Endothelial cell of umbilical vein (primary cell): ENCODE measurements around the gene MIOS. TPM values are rescaled to one million over a fixed set of nuclear protein-coding genes. Genes with fewer than 3 reads are reported as not detected.
A peak's percentile ranks its signal among the peaks of the same experiment; 100 is the strongest.

Experiments
- BruUV-seq: library from RNA; stranded (reverse); fragments of 400-500 nt; replicated peaks from 2 replicates; lab custom pipeline; 2021; lab: Mats Ljungman, UMichigan
- CTCF ChIA-PET: fragments of 300-600, 350-600 bp; sonication (Branson Sonifier 250); formaldehyde crosslinking; loops from one replicate; lab custom pipeline; 2021; ENCODE audit warnings: antibody characterized with exemption, inconsistent platforms; lab: Charles Lee
- POLR2A ChIA-PET: fragments of 300-600, 350-600 bp; sonication (Branson Sonifier 250); formaldehyde crosslinking; loops from one replicate; lab custom pipeline; 2021; ENCODE audit warnings: antibody characterized with exemption, inconsistent platforms; lab: Charles Lee
- DNase-seq: peaks from one replicate; pipeline ENCODE4 v3.0.0-alpha.2; 2011; ENCODE audit warnings: low read depth, low spot score
- FAIRE-seq: peaks from 2 replicates; lab custom pipeline; 2011; peaks lifted over from hg19 to GRCh38; lab: Jason Lieb, UNC
- H2AFZ ChIP-seq: 2 replicates; pipeline ENCODE4 v1.6.0; 2012; ENCODE audit warnings: low read depth, low read length, control low read depth, inconsistent platforms
- H3K27ac ChIP-seq: 2 replicates; pipeline ENCODE4 v1.5.1; 2011; ENCODE audit warnings: low read depth, mild to moderate bottlenecking, control low read depth, low read length, moderate library complexity; ENCODE audit not compliant: insufficient read depth
- H3K27me3 ChIP-seq, 2 experiments: 2 replicates each; pipeline versions ENCODE4 v1.6.0 to v1.6.1; 2011; ENCODE audit warnings: low read length in 2 of 2, mixed read lengths in 1 of 2; ENCODE audit not compliant: control insufficient read depth in 2 of 2, insufficient read depth in 2 of 2
- H3K36me3 ChIP-seq, 2 experiments: 2 replicates in 1 of 2; 3 replicates in 1 of 2; pipeline ENCODE4 v1.5.1; 2011; ENCODE audit warnings: low read length in 2 of 2, mild to moderate bottlenecking in 1 of 2, moderate library complexity in 1 of 2; ENCODE audit not compliant: control insufficient read depth in 2 of 2, insufficient read depth in 2 of 2; ENCODE audit errors: extremely low read depth in 1 of 2
- H3K4me1 ChIP-seq: 3 replicates; pipeline ENCODE4 v1.5.1; 2011; ENCODE audit warnings: mild to moderate bottlenecking, low read length; ENCODE audit not compliant: control insufficient read depth, insufficient read depth; ENCODE audit errors: extremely low read depth
- H3K4me2 ChIP-seq: 2 replicates; pipeline ENCODE4 v1.6.1; 2011; ENCODE audit warnings: low read length, control low read depth, mixed read lengths; ENCODE audit not compliant: insufficient read depth
- H3K4me3 ChIP-seq, 3 experiments: fragments of 200-600 bp in 1 of 3; sonication (generic), shearing (Covaris generic) in 1 of 3; replicated peaks in 1 of 3; 2 replicates each; pipeline ENCODE4 v1.5.1; 2011 to 2016; ENCODE audit warnings: control low read depth in 3 of 3, low read length in 3 of 3, mild to moderate bottlenecking in 2 of 3, inconsistent platforms in 1 of 3, low read depth in 1 of 3, moderate library complexity in 1 of 3; ENCODE audit not compliant: insufficient read depth in 1 of 3
- H3K79me2 ChIP-seq: 2 replicates; pipeline ENCODE4 v1.6.0; 2012; ENCODE audit warnings: low read length, inconsistent platforms; ENCODE audit not compliant: control insufficient read depth, insufficient read depth
- H3K9ac ChIP-seq: replicated peaks from 2 replicates; pipeline ENCODE3; 2011; ENCODE audit warnings: low read length, control low read depth; ENCODE audit not compliant: insufficient read depth; ENCODE audit errors: extremely low read depth
- H3K9me1 ChIP-seq: replicated peaks from 3 replicates; pipeline ENCODE4 v1.6.0; 2011; ENCODE audit warnings: mild to moderate bottlenecking, low read length; ENCODE audit not compliant: control insufficient read depth, insufficient read depth; ENCODE audit errors: extremely low read depth
- H3K9me3 ChIP-seq: replicated peaks from 2 replicates; pipeline ENCODE4 v1.5.1; 2012; ENCODE audit warnings: low read length, inconsistent platforms; ENCODE audit not compliant: control insufficient read depth, insufficient read depth
- H4K20me1 ChIP-seq: replicated peaks from 2 replicates; pipeline ENCODE3; 2011; ENCODE audit warnings: mild to moderate bottlenecking, low read length; ENCODE audit not compliant: control insufficient read depth, insufficient read depth; ENCODE audit errors: extremely low read depth
- FOS ChIP-seq: IDR thresholded peaks from 2 replicates; pipeline ENCODE4 v1.6.1; 2011; ENCODE audit warnings: mild to moderate bottlenecking, low read length, moderate library complexity, borderline replicate concordance; ENCODE audit not compliant: insufficient read depth
- GATA2 ChIP-seq: IDR thresholded peaks from 2 replicates; pipeline ENCODE4 v1.7.0; 2011; ENCODE audit warnings: low read depth, mild to moderate bottlenecking, moderate library complexity, mixed read lengths, low read length; ENCODE audit not compliant: insufficient read length, insufficient read depth
- JUN ChIP-seq: IDR thresholded peaks from 2 replicates; pipeline ENCODE4 v1.6.1; 2011; ENCODE audit warnings: borderline replicate concordance, low read depth; ENCODE audit not compliant: insufficient read length, insufficient read depth
- MYC ChIP-seq: IDR thresholded peaks from one replicate; pipeline ENCODE4 v1.6.1; 2011; ENCODE audit warnings: mild to moderate bottlenecking, low read depth, low read length
- POLR2A ChIP-seq: IDR thresholded peaks from 2 replicates; pipeline ENCODE4 v1.6.1; 2012; ENCODE audit warnings: low read depth, mild to moderate bottlenecking, control low read depth, low read length
- POLR2AphosphoS5 ChIP-seq: IDR thresholded peaks from 2 replicates; pipeline ENCODE4 v1.6.1; 2012; ENCODE audit warnings: low read depth, mild to moderate bottlenecking, control low read depth, low read length, moderate library complexity; ENCODE audit not compliant: insufficient read depth
- dilution Hi-C: fragments of 300-500 bp; cut with MboI; formaldehyde crosslinking; loops from one replicate; pipeline ENCODE4 v1.15.0; 2019; ENCODE audit warnings: low sequenced_read_pairs; ENCODE audit not compliant: extremely low pct_ligation_motif_present
- intact Hi-C: fragments of 100-400 bp; cut with micrococcal nuclease; formaldehyde crosslinking; loops from one replicate; pipeline ENCODE4 v1.10.0; 2022
- polyA plus RNA-seq, 4 experiments: library from polyadenylated mRNA; depleted of rRNA in 3 of 4; stranded (reverse) in 3 of 4; unstranded in 1 of 4; fragments of >200 nt; gene quantifications; 2 replicates each; pipeline versions ENCODE4 v1.2.1 to v1.2.3, GENCODE V29; 2011 to 2012; ENCODE audit warnings: missing spikeins in 1 of 4
- total RNA-seq: library from RNA; stranded (reverse); gene quantifications from 2 replicates; pipeline ENCODE4 v1.2.3, GENCODE V29; 2021

Gene MIOS
- total and polyA plus RNA-seq, 2 donors (not counting 3 experiments of a cell fraction or from before 2014, with no cell fraction given) = 8.5 to 16.8 TPM

DNA sequence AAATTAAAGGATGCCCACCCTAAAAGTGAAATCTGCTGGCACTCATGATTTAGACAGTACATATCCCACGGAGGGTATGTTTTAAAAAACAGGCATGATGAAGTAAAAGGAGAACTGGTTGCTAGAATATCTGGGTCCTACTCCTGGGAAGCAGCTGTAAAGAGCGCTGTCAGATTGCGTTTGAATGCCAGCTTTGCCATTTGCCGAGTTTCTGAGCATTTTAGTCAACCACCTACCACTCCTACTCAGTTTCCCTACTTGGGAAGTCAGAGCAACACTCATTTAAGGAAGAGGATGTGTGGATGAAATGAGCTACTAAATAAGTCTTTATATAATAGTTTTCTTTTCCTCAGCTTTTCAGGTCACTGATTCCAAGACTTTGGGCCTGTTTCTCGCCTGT lies 72.7 kb downstream of the MIOS start:
- DNase-seq (no peak), FAIRE-seq (no peak)
- Histone ChIP-seq H3K4me1 (peaks cover 8% of the 10 kb centered on the region), H4K20me1 (no peaks in the 10 kb centered on the region), H3K36me3 (no peaks in the 10 kb centered on the region), H3K4me2 (peak overlapping the region; percentile 91), H2AFZ (peak overlapping the region; percentile 94), H3K9me1 (no peaks in the 10 kb centered on the region), H3K4me3 (peak overlapping the region; percentile 66 to 93 (median 79)), H3K27me3 (no peaks in the 10 kb centered on the region), H3K79me2 (no peaks in the 10 kb centered on the region), H3K9ac (peak overlapping the region; percentile 80), H3K27ac (peak overlapping the region; percentile 19), H3K9me3 (no peaks in the 10 kb centered on the region)
- intact Hi-C loops (loop anchor here (5.0 kb wide), 1 partner anchor 42 kb away; no protein-coding TSS in a partner anchor), dilution Hi-C loops (no loop called here)
- POLR2A ChIA-PET = no interaction called here
- BruUV-seq = no TSS peak
- CTCF ChIA-PET = interaction anchor here (2.0 to 4.6 kb wide), 2 partner anchors 551 to 657 kb away, joined by 8 to 21 read pairs; no protein-coding TSS in a partner anchor
- no peak for TF ChIP-seq JUN

DNA sequence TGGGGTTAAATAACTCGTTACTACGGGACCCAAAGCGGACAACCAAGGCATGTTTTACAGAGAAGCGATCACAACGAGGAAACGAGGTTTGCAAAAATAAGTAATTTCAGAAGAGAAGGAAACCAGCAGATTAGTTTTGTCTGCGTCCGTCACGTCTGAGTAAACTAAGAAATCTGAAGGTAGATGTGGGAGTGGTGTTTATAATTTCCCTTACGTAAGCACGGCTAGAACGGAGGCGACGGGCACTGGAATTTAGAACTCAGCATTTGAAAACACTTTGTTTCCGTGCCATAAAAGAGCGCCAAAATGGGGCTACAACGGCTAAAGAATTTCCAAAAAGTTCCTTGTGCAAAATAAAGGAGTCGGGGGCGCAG lies 73.2 kb downstream of the MIOS start:
- TF ChIP-seq POLR2AphosphoS5 = no peak
- no peak for TF ChIP-seq FOS
- TF ChIP-seq GATA2 = no peak
- TF ChIP-seq MYC = no peak
- no peak for TF ChIP-seq POLR2A
- TF ChIP-seq JUN = no peak
- H3K9me3 ChIP-seq = no peaks in the 10 kb centered on the region
- peak overlapping the region; percentile 66 to 93 (median 79) for H3K4me3 ChIP-seq
- H3K27ac ChIP-seq = peak overlapping the region; percentile 19
- H3K4me1 ChIP-seq = peaks cover 8% of the 10 kb centered on the region
- dilution Hi-C loops = no loop called here
- H3K9me1 ChIP-seq = no peaks in the 10 kb centered on the region
- intact Hi-C loops = loop anchor here (1.0 to 5.0 kb wide), 4 partner anchors 43 to 621 kb away; partner anchors contain the start of gene GLCCI1
- DNase-seq = peak; percentile 46
- no peak for FAIRE-seq
- BruUV-seq = TSS peak; percentile 80
- H2AFZ ChIP-seq = peak overlapping the region; percentile 94
- no peaks in the 10 kb centered on the region for H3K36me3 ChIP-seq
- ChIA-PET POLR2A (no interaction called here), CTCF (interaction anchor here (1.0 to 4.6 kb wide), 5 partner anchors 41 to 656 kb away, joined by 3 to 21 read pairs (median 8); no protein-coding TSS in a partner anchor)
- peak overlapping the region; percentile 91 for H3K4me2 ChIP-seq
- no peaks in the 10 kb centered on the region for H3K27me3 ChIP-seq
- H3K79me2 ChIP-seq = no peaks in the 10 kb centered on the region
- peak overlapping the region; percentile 80 for H3K9ac ChIP-seq
- H4K20me1 ChIP-seq = no peaks in the 10 kb centered on the region
